RWPE2 (cell line): ENCODE results near the gene TMEM106A.
"Not testable (repeated sequence)": the region's sequence is repeated elsewhere in the genome, so short reads cannot be mapped to it uniquely, and the experiment has no call there.

ENCODE experiments used
- ATAC-seq: fragments of 200-7000 bp; cut with Tn5 transposase; 3 replicates; pipeline ENCODE4 v1.9.1; 2021; ENCODE audit warnings: low read depth
- DNase-seq: peaks from one replicate; pipeline ENCODE4 v3.0.0-alpha.2; 2020; ENCODE audit warnings: low spot score
- H3K27ac ChIP-seq: fragments of 450-650 bp; 2 replicates; pipeline ENCODE4 v1.5.1; 2017; ENCODE audit warnings: mild to moderate bottlenecking; ENCODE audit not compliant: poor library complexity, severe bottlenecking
- H3K27me3 ChIP-seq: fragments of 250-450 bp; sonication (Bioruptor Pico); 2 replicates; pipeline ENCODE4 v1.5.1; 2021; ENCODE audit warnings: mild to moderate bottlenecking, moderate library complexity; ENCODE audit not compliant: insufficient read depth, poor library complexity, severe bottlenecking
- H3K36me3 ChIP-seq: fragments of 250-450 bp; sonication (Bioruptor Pico); 2 replicates; pipeline ENCODE4 v1.5.1; 2020; ENCODE audit warnings: low read depth, mild to moderate bottlenecking, moderate library complexity
- H3K4me1 ChIP-seq: fragments of 250-450 bp; sonication (Bioruptor Pico); 2 replicates; pipeline ENCODE4 v1.5.1; 2021; ENCODE audit warnings: mild to moderate bottlenecking, moderate library complexity; ENCODE audit not compliant: insufficient read depth, poor library complexity, severe bottlenecking
- H3K4me3 ChIP-seq: fragments of 250-450 bp; sonication (Bioruptor Pico); 2 replicates; pipeline ENCODE4 v1.5.1; 2021; ENCODE audit warnings: mild to moderate bottlenecking, moderate library complexity; ENCODE audit not compliant: severe bottlenecking
- H3K9me3 ChIP-seq: fragments of 250-450 bp; sonication (Bioruptor Pico); 2 replicates; pipeline ENCODE4 v1.5.1; 2021; ENCODE audit warnings: mild to moderate bottlenecking, moderate library complexity; ENCODE audit not compliant: severe bottlenecking
- TF ChIP-seq, protein P1 (sequence below): fragments of 450-650 bp; IDR thresholded peaks from one replicate; pipeline ENCODE4 v1.5.1; 2017; ENCODE audit warnings: mild to moderate bottlenecking, moderate library complexity; ENCODE audit not compliant: poor library complexity, severe bottlenecking

Gene TMEM106A

DNA sequence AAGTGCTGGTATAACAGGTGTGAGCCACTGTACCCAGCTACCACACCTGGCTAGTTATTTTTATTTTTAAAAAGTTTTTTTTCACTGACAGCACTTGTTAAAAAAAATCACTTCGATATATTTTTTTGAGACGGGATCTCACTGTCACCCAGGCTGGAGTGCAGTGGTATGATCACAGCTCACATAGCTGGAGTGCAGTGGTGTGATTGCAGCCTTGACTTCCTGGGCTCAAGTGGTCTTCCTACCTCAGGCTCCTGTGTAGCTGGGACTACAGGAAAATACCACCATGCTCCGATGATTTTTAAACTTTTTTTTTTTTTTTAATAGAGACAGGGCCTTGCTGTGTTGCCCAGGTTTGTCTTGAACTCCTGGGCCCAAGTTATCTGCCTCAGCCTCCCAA, 27.8 kb upstream of the TMEM106A start:
- Histone ChIP-seq H3K27ac (no peak overlapping the region), H3K9me3 (no peaks in the 10 kb centered on the region), H3K27me3 (no peaks in the 10 kb centered on the region), H3K36me3 (peaks cover 73% of the 10 kb centered on the region), H3K4me3 (no peak overlapping the region), H3K4me1 (no peaks in the 10 kb centered on the region)
- TF ChIP-seq, protein P1, sequence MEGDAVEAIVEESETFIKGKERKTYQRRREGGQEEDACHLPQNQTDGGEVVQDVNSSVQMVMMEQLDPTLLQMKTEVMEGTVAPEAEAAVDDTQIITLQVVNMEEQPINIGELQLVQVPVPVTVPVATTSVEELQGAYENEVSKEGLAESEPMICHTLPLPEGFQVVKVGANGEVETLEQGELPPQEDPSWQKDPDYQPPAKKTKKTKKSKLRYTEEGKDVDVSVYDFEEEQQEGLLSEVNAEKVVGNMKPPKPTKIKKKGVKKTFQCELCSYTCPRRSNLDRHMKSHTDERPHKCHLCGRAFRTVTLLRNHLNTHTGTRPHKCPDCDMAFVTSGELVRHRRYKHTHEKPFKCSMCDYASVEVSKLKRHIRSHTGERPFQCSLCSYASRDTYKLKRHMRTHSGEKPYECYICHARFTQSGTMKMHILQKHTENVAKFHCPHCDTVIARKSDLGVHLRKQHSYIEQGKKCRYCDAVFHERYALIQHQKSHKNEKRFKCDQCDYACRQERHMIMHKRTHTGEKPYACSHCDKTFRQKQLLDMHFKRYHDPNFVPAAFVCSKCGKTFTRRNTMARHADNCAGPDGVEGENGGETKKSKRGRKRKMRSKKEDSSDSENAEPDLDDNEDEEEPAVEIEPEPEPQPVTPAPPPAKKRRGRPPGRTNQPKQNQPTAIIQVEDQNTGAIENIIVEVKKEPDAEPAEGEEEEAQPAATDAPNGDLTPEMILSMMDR: no peak
- no peak for DNase-seq
- ATAC-seq: no peak

DNA sequence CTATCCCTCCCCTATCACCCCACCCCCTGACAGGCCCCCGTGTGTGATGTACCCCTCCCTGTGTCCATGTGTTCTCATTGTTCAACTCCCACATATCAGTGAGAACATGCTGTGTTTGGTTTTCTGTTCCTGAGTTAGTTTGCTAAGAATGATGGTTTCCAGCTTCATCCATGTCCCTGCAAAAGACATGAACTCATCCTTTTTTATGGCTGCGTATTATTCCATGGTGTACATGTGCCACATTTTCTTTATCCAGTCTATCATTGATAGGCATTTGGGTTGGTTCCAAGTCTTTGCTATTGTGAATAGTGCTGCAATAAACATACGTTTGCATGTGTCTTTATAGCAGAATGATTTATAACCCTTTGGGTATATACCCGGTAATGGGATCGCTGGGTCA, 25.0 kb upstream of the TMEM106A start:
- not testable (repeated sequence) for ATAC-seq, H3K27ac ChIP-seq, DNase-seq, H3K27me3 ChIP-seq, H3K4me3 ChIP-seq, H3K9me3 ChIP-seq, H3K4me1 ChIP-seq
- peaks cover 73% of the 10 kb centered on the region for H3K36me3 ChIP-seq

DNA sequence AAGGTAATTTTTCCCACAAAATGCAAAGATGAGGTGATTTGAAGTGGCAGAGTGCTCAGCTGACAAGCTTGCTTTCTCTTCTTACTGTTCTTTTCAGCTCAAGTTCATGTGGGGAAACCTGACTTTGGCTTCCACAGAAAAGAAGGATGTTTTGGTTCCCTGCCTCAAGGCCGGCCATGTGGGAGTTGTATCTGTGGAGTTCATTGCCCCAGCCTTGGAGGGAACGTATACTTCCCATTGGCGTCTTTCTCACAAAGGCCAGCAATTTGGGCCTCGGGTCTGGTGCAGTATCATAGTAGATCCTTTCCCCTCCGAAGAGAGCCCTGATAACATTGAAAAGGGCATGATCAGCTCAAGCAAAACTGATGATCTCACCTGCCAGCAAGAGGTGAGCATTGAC, 18.4 kb upstream of the TMEM106A start:
- no peaks in the 10 kb centered on the region for H3K27me3 ChIP-seq
- H3K4me1 ChIP-seq: no peaks in the 10 kb centered on the region
- no peak overlapping the region for H3K4me3 ChIP-seq
- DNase-seq: no peak
- no peaks in the 10 kb centered on the region for H3K9me3 ChIP-seq
- TF ChIP-seq, protein P1: no peak
- no peak overlapping the region for H3K27ac ChIP-seq
- no peak for ATAC-seq
- peaks cover 99% of the 10 kb centered on the region for H3K36me3 ChIP-seq

DNA sequence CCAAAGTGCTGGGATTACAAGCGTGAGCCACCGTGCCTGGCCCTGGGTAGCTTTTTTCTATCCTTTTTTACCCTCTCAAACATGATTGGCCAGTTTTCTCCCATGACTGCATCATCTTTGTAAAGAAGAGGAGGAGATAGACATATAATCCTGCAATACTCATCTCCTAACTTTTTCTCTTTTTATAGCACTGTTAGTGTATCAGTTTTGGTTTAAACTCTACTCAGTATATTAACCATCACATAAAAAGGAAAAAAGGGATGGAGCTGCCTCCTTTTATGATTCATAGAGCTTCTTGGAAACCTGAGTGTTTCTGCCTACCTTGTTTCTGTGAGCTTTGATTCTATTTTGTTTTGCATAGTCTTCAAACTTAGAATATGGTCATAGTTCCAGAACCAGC, 12.0 kb upstream of the TMEM106A start:
- Histone ChIP-seq H3K4me3 (no peak overlapping the region), H3K27ac (no peak overlapping the region), H3K27me3 (no peaks in the 10 kb centered on the region), H3K9me3 (no peaks in the 10 kb centered on the region), H3K36me3 (peaks cover 96% of the 10 kb centered on the region), H3K4me1 (no peaks in the 10 kb centered on the region)
- TF ChIP-seq, protein P1: no peak
- no peak for DNase-seq
- no peak for ATAC-seq

DNA sequence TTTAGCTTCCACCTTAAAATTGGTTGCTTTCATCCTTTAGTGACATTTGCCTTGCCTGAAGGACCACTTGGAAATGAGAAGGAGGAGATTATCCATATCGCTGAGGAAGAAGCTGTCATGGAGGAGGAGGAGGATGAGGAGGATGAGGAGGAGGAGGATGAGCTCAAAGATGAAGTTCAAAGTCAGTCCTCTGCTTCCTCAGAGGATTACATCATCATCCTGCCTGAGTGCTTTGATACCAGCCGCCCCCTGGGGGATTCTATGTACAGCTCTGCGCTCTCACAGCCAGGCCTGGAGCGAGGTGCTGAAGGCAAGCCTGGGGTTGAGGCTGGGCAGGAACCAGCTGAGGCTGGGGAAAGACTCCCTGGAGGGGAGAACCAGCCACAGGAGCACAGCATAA, 11.5 kb upstream of the TMEM106A start:
- no peaks in the 10 kb centered on the region for H3K27me3 ChIP-seq
- DNase-seq (no peak), ATAC-seq (no peak)
- H3K9me3 ChIP-seq: no peaks in the 10 kb centered on the region
- H3K27ac ChIP-seq: no peak overlapping the region
- TF ChIP-seq, protein P1: no peak
- H3K4me3 ChIP-seq: no peak overlapping the region
- peaks cover 95% of the 10 kb centered on the region for H3K36me3 ChIP-seq
- no peaks in the 10 kb centered on the region for H3K4me1 ChIP-seq

DNA sequence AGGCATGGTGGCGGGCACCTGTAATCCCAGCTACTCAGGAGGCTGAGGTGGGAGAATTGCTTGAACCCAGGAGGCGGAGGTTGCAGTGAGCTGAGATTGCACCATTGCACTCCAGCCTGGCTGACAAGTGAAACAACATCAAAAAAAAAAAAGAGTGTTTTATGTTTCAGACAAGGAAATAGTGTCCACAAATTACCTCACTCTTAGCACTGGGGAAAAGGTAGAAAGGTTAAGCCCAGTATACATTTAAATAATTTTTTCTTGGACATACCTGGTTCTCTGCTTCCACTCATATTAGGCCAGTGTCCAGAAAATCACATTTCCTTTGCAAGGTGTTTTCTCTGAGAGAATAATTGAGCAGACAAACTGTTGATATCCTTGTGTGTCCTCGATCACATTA, 8.7 kb upstream of the TMEM106A start:
- H3K27me3 ChIP-seq, ATAC-seq: not testable (repeated sequence)

More for the DNA sequence above, 8.7 kb upstream of the TMEM106A start:
- not testable (repeated sequence) for H3K4me3 ChIP-seq, DNase-seq, H3K4me1 ChIP-seq, H3K9me3 ChIP-seq, H3K27ac ChIP-seq
- peaks cover 84% of the 10 kb centered on the region for H3K36me3 ChIP-seq
